HepG2 (cell line): ENCODE measurements around the gene SEMA7A. TPM values are rescaled to one million over a fixed set of nuclear protein-coding genes. Genes with fewer than 3 reads are reported as not detected.

Source experiments
- E2F1 ChIP-seq: sonication (generic); formaldehyde crosslinking; IDR thresholded peaks from 2 replicates; pipeline ENCODE4 v1.5.0; 2020; ENCODE audit warnings: missing genetic modification reagents
- JUN ChIP-seq: sonication (generic); formaldehyde crosslinking; IDR thresholded peaks from 2 replicates; pipeline ENCODE4 v1.4.0; 2020; ENCODE audit warnings: mild to moderate bottlenecking, missing genetic modification reagents
- KDM1A ChIP-seq: IDR thresholded peaks from 2 replicates; pipeline ENCODE4 v1.6.1; 2016; ENCODE audit warnings: missing compliant biosample characterization
- MAX ChIP-seq: IDR thresholded peaks from 2 replicates; pipeline ENCODE4 v1.6.1; 2012; ENCODE audit warnings: inconsistent platforms
- NCOA2 ChIP-seq: sonication (generic); formaldehyde crosslinking; IDR thresholded peaks from 2 replicates; pipeline ENCODE4 v1.8.0; 2022; ENCODE audit warnings: inconsistent platforms
- PITX1 ChIP-seq: sonication (generic); formaldehyde crosslinking; IDR thresholded peaks from 2 replicates; pipeline ENCODE4 v1.5.1; 2020; ENCODE audit warnings: mild to moderate bottlenecking, missing genetic modification reagents
- RARG ChIP-seq: sonication (generic); formaldehyde crosslinking; IDR thresholded peaks from 2 replicates; pipeline ENCODE4 v1.4.0; 2020; ENCODE audit warnings: low read depth, mild to moderate bottlenecking, missing genetic modification reagents
- SNAPC2 ChIP-seq: sonication (generic); formaldehyde crosslinking; IDR thresholded peaks from 2 replicates; pipeline ENCODE4 v1.8.1; 2022; ENCODE audit warnings: mild to moderate bottlenecking, missing genetic modification reagents
- TBL1XR1 ChIP-seq: fragments of 150-350 bp; IDR thresholded peaks from 2 replicates; pipeline ENCODE4 v1.6.1; 2014; ENCODE audit warnings: borderline replicate concordance, low read length; ENCODE audit not compliant: partially characterized antibody
- UBTF ChIP-seq: sonication (generic); formaldehyde crosslinking; IDR thresholded peaks from 2 replicates; pipeline ENCODE4 v1.4.0; 2020; ENCODE audit warnings: mild to moderate bottlenecking, missing genetic modification reagents
- ZBTB10 ChIP-seq: sonication (generic); formaldehyde crosslinking; IDR thresholded peaks from 2 replicates; pipeline ENCODE4 v1.4.0; 2020; ENCODE audit warnings: missing genetic modification reagents, borderline replicate concordance
- ZMYM3 ChIP-seq: sonication (generic); formaldehyde crosslinking; IDR thresholded peaks from 2 replicates; pipeline ENCODE4 v1.5.1; 2020; ENCODE audit warnings: mild to moderate bottlenecking, missing genetic modification reagents
- ZNF264 ChIP-seq: sonication (generic); formaldehyde crosslinking; IDR thresholded peaks from 2 replicates; pipeline ENCODE4 v1.4.0; 2020; ENCODE audit warnings: missing genetic modification reagents
- ZNF563 ChIP-seq: sonication (generic); formaldehyde crosslinking; IDR thresholded peaks from 2 replicates; pipeline ENCODE4 v1.8.0; 2022; ENCODE audit warnings: mild to moderate bottlenecking, moderate library complexity, missing genetic modification reagents
- ZNF790 ChIP-seq: sonication (generic); formaldehyde crosslinking; IDR thresholded peaks from 2 replicates; pipeline ENCODE4 v1.8.0; 2022; ENCODE audit warnings: missing genetic modification reagents, mild to moderate bottlenecking, borderline replicate concordance
- polyA plus RNA-seq, 8 experiments: library from polyadenylated mRNA; depleted of rRNA in 3 of 8; stranded (reverse) in 7 of 8; unstranded in 1 of 8; fragments of >200 nt; fragmentation: Illumina TruSeq in 4 of 8; extraction: Trizol in 4 of 8; gene quantifications; 2 replicates each; pipeline versions ENCODE4 v1.2.1 to v1.2.3, GENCODE V29; 2011 to 2016; ENCODE audit warnings: low read depth in 4 of 8, missing spikeins in 1 of 8, mixed read lengths in 1 of 8; ENCODE audit not compliant: insufficient read depth in 1 of 8
- total RNA-seq, 5 experiments: library from RNA; depleted of rRNA; stranded (reverse); fragments of >200 nt; fragmentation: Illumina TruSeq; extraction: Trizol; gene quantifications; 2 replicates each; pipeline ENCODE4 v1.2.3, GENCODE V29; 2016; ENCODE audit warnings: low read depth in 1 of 5
- TF ChIP-seq, protein P1 (sequence below): sonication (generic); formaldehyde crosslinking; IDR thresholded peaks from 2 replicates; pipeline ENCODE4 v1.9.0; 2021; ENCODE audit warnings: missing genetic modification reagents, borderline replicate concordance
- TF ChIP-seq, protein P2 (sequence below): sonication (generic); formaldehyde crosslinking; IDR thresholded peaks from 2 replicates; pipeline ENCODE4 v1.5.0; 2020; ENCODE audit warnings: missing genetic modification reagents, mild to moderate bottlenecking, borderline replicate concordance

The SEMA7A gene
- total and polyA plus RNA-seq, 2 of the 13 experiments (the other 11 are each of a cell fraction or from before 2014, with no cell fraction given): 9.0 to 15.8 TPM

DNA sequence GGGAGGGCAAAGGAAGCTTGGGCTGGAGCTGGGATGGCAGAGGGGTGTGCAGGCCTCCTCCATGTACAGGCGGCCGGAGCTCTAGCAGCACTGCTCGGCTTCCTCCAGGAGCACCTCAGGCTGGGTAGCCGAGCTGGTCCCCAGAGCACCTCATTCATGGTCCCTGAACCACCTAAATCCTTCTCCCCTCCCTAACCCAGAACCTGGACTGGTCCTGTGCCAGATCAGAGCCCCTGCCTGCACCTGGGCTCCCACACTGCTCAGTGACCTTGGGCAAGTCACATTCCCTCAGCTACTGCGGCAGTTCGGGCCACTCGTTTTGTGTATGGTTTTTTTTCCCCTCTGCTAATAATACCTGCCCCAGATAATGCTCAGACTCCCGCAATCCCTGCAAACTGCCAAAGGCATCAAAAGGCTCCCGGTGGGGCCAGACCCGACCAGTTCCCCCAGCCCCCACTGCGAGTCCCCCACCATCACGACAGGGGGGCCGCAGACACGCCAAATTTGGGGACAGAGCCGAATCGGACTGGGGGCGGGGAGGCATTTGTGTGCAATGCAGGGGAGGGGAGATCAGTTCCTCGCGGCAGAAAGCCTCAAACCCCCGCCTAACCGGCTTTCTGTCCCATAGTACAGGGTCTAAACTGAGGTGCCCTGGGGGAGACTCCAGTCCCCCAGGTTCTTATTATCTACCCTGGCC, 1.3 kb downstream of the SEMA7A start (continued):
- TF ChIP-seq E2F1 (no peak), NCOA2 (no peak), UBTF (CRISPR knock-in tag) (no peak), ZNF563 (CRISPR knock-in tag) (no peak), ZNF790 (no peak), MAX (0 out of 2 replicates have a peak, but pooled peaks have one; percentile 9), KDM1A (CRISPR knock-in tag) (0 out of 2 replicates have a peak, but pooled peaks have one; percentile 70), ZMYM3 (CRISPR knock-in tag) (peak; percentile 94), ZBTB10 (no peak), ZNF264 (no peak), TBL1XR1 (no peak), PITX1 (CRISPR knock-in tag) (no peak), SNAPC2 (no peak), RARG (CRISPR knock-in tag) (no peak), JUN (CRISPR knock-in tag) (no peak)
- TF ChIP-seq, protein P1, sequence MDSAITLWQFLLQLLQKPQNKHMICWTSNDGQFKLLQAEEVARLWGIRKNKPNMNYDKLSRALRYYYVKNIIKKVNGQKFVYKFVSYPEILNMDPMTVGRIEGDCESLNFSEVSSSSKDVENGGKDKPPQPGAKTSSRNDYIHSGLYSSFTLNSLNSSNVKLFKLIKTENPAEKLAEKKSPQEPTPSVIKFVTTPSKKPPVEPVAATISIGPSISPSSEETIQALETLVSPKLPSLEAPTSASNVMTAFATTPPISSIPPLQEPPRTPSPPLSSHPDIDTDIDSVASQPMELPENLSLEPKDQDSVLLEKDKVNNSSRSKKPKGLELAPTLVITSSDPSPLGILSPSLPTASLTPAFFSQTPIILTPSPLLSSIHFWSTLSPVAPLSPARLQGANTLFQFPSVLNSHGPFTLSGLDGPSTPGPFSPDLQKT: no peak
- TF ChIP-seq, protein P2, sequence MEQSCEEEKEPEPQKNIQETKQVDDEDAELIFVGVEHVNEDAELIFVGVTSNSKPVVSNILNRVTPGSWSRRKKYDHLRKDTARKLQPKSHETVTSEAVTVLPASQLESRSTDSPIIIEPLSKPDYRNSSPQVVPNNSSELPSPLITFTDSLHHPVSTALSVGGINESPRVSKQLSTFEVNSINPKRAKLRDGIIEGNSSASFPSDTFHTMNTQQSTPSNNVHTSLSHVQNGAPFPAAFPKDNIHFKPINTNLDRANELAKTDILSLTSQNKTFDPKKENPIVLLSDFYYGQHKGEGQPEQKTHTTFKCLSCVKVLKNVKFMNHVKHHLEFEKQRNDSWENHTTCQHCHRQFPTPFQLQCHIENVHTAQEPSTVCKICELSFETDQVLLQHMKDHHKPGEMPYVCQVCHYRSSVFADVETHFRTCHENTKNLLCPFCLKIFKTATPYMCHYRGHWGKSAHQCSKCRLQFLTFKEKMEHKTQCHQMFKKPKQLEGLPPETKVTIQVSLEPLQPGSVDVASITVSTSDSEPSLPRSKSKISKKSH: no peak
